Activated T-cell treated with anti-CD3 and anti-CD28 coated beads, Interleukin-2, amount 50 U/mL, for 1 hour (primary cell): ENCODE measurements around the gene C5.
"Not testable (repeated sequence)": the region's sequence is repeated elsewhere in the genome, so short reads cannot be mapped to it uniquely, and the experiment has no call there.

Source experiments
- DNase-seq: peaks from one replicate; pipeline ENCODE4 v3.0.0-alpha.2; 2020

The C5 gene

GRCh38 chr9:121050128-121050988 is at the start of gene C5:
Gene C5, minus strand, starts transcription at chr9:121050275. Its CDS starts 29 bp downstream, at chr9:121050246.
- no peak for DNase-seq

- DNase-seq: no peak
These were observed 48.6 kb upstream of the C5 start for GRCh38 chr9:121098567-121099198.

- no peak for DNase-seq
These were observed 45.0 kb upstream of the C5 start for GRCh38 chr9:121095057-121095456.

- not testable (repeated sequence) for DNase-seq
These were observed 40.7 kb upstream of the C5 start for GRCh38 chr9:121090743-121091142.

GRCh38 chr9:121088576-121088975 is 38.5 kb upstream of the C5 start:
- DNase-seq: no peak

- DNase-seq: no peak
These were observed 35.6 kb upstream of the C5 start for GRCh38 chr9:121085661-121086060.

- DNase-seq: no peak
These were observed 32.0 kb upstream of the C5 start for GRCh38 chr9:121082075-121082474.

GRCh38 chr9:121075251-121076036 is 25.4 kb upstream of the C5 start:
- peak; percentile 55 for DNase-seq

GRCh38 chr9:121074370-121075250 is 24.5 kb upstream of the C5 start, which contains the start of gene CNTRL:
Gene CNTRL, plus strand, starts transcription at chr9:121074955. Its CDS starts 13,372 bp downstream, at chr9:121088327.
- peak; percentile 85 for DNase-seq

- DNase-seq: no peak
These were observed 23.0 kb upstream of the C5 start for GRCh38 chr9:121073038-121073437.

GRCh38 chr9:121071756-121072421 is 21.8 kb upstream of the C5 start:
- peak; percentile 30 for DNase-seq

GRCh38 chr9:121071370-121071755 is 21.3 kb upstream of the C5 start:
- no peak for DNase-seq

GRCh38 chr9:121069396-121069795 is 19.3 kb upstream of the C5 start:
- DNase-seq: no peak

- no peak for DNase-seq
These were observed 17.6 kb upstream of the C5 start for GRCh38 chr9:121067640-121068039.

GRCh38 chr9:121066850-121067249 is 16.8 kb upstream of the C5 start:
- DNase-seq: no peak

- DNase-seq: no peak
These were observed 10.0 kb upstream of the C5 start for GRCh38 chr9:121059998-121060636.

GRCh38 chr9:121059513-121059912 is 9.4 kb upstream of the C5 start:
- DNase-seq: no peak

GRCh38 chr9:121057821-121058220 is 7.7 kb upstream of the C5 start:
- DNase-seq: no peak

GRCh38 chr9:121055642-121056143 is 5.6 kb upstream of the C5 start:
- no peak for DNase-seq

GRCh38 chr9:121053544-121053943 is 3.5 kb upstream of the C5 start:
- no peak for DNase-seq

- no peak for DNase-seq
These were observed 1.5 kb downstream of the C5 start for GRCh38 chr9:121048618-121049017.
